ENCODE results near the gene MAST3.

DNA sequence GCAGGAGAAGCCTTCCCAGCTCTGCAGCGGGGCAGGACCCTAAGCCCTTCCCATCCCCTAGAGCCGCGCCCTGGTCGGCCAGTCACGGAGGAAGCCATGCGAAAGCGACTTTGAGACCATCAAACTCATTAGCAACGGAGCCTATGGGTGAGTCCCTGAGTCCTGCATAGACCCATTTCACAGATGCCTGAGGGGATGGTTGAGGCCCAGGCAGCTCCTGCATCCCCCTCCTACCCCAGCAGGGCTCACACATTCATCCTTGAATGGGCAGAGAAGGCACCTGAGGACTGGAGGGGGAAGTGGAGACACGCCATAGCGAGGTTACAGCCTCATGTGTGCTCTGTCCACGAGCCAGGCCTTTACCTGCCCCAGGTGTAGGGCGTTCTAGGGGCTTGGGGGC is 31.2 kb downstream of the MAST3 start:
- TF ChIP-seq, protein P1, sequence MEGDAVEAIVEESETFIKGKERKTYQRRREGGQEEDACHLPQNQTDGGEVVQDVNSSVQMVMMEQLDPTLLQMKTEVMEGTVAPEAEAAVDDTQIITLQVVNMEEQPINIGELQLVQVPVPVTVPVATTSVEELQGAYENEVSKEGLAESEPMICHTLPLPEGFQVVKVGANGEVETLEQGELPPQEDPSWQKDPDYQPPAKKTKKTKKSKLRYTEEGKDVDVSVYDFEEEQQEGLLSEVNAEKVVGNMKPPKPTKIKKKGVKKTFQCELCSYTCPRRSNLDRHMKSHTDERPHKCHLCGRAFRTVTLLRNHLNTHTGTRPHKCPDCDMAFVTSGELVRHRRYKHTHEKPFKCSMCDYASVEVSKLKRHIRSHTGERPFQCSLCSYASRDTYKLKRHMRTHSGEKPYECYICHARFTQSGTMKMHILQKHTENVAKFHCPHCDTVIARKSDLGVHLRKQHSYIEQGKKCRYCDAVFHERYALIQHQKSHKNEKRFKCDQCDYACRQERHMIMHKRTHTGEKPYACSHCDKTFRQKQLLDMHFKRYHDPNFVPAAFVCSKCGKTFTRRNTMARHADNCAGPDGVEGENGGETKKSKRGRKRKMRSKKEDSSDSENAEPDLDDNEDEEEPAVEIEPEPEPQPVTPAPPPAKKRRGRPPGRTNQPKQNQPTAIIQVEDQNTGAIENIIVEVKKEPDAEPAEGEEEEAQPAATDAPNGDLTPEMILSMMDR (IDR thresholded peaks at IDR 0.05): no peak
- no peak for TF ChIP-seq POLR2AphosphoS5 (IDR thresholded peaks at IDR 0.05)

Measured in prostate gland (tissue), 2 donors.